Ramos (cell line): ENCODE data around the gene METTL16.

Experiments
- in situ Hi-C: fragments of 300-500 bp; cut with MboI; formaldehyde crosslinking; loops from one replicate; pipeline ENCODE4 v1.14.3; 2022; ENCODE audit warnings: low sequenced_read_pairs; ENCODE audit not compliant: unreplicated experiment

Gene METTL16

DNA sequence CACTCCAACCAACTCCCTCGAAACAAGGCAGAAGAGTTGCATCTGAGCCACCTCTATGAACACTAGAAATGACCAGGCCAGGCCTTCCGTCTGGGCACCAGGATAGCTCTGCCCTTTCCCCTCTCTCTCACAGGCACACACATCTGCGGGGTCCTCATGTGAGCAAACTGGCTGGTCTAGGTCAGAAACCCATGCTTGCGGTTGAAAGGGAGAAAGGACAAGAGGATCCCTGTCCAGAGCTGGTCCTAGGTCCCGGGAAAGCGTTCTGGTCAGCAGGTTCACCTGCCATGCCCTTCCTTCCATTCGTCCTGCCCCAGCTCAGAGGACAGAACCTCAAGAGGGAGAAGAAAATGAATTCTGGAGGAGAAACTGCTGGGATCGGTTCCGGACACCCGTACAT is 113.5 kb downstream of the METTL16 start:
- in situ Hi-C loops, result no loop called here

GRCh38 chr17:2397247-2398171 is 114.2 kb downstream of the METTL16 start:
- in situ Hi-C loops, result no loop called here

DNA sequence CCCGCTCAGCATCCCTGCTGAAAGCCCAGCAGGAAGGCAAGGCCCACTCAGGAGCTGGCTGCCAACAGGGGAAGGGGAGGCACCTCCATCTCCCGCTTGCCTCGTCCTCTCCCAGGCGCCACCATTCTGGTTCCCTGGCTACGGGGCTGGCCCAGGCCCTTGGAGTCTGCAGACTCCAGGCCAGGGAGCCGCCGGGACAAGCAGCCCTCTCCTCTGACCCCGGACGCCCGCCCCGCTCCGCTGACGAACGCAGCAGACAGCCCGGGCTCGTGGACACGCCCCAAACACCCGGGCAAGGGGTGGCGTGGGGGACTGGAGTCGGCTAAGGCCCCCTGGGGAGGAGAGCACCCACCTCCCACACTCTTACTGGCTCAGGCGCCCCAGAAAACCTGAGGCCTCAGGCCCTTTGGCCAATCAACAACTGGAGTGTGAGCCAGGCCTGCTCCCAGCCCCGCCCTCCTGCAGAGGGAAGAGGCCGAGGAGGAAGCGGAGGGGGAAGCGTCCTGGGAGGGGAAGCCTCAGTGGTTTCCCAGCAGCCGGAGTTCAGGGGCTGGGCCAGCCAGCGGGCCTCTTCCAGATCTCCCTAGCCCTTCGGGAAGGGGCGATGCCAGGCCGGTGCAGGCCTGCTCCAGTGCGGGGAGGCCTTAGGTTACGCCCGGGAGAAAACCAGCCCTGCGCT is 115.0 kb downstream of the METTL16 start:
- in situ Hi-C loops, result no loop called here

GRCh38 chr17:2396192-2396567 is 115.5 kb downstream of the METTL16 start:
- in situ Hi-C loops, result no loop called here

GRCh38 chr17:2395258-2396181 is 116.2 kb downstream of the METTL16 start:
- in situ Hi-C loops, result no loop called here

DNA sequence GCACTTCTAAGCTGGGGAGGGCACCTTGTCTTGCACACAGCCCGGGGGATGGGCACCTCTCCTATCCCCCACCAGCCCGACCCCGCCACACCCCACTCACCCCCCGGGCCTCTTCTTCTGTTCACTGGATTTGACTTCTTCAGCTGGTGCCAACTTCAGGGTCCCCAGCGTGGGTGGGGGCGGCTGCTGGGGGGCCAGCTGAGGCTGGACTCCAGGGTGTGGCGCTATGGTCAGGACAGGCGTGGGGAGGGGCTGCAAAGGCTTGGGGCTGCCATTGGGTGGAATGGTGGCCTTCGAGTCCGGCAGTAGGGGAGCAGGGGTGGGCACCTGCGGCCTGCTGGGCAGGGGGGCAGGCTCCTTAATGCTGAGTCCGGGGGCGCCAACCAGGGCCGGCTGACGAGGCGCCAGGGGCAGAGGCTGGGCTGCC is 116.9 kb downstream of the METTL16 start:
- in situ Hi-C loops, result no loop called here

DNA sequence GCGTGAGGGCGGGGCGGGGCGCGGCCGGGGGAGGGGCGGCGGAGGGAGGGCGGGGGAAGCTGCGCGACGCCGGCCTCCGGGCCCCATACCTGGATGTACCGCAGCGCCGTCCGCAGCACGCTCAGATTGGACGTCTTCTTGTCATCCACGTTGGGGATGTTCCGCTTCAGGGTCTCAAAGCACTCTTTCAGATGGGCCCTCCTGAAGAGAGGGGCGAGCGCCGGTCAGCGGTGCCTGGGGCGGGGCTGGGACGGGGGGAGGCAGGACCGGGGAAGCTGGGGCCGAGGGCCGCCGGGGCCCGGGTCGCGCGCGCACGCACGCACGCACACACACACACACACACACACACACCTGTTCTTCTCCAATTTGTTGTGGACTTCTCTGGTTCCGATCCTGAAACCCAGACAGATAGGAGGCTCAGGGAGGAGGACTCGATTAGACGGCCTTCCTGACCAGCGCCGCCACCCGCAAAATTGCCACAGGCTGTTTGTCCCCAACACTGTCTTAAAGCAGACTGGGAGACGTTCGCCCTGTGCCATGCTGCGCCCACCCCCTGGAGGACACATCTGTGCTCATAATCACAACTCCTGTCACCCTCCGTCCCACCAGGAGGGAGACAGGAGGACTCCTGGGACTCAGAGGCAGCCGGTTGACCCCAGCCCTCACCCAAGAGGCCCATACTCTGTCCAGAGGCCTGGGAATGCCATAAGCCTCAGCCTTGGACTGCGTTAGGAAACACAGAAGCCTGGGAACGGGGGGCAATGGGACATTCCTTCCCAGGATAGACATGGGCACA is 117.5 kb downstream of the METTL16 start:
- in situ Hi-C loops, result no loop called here

DNA sequence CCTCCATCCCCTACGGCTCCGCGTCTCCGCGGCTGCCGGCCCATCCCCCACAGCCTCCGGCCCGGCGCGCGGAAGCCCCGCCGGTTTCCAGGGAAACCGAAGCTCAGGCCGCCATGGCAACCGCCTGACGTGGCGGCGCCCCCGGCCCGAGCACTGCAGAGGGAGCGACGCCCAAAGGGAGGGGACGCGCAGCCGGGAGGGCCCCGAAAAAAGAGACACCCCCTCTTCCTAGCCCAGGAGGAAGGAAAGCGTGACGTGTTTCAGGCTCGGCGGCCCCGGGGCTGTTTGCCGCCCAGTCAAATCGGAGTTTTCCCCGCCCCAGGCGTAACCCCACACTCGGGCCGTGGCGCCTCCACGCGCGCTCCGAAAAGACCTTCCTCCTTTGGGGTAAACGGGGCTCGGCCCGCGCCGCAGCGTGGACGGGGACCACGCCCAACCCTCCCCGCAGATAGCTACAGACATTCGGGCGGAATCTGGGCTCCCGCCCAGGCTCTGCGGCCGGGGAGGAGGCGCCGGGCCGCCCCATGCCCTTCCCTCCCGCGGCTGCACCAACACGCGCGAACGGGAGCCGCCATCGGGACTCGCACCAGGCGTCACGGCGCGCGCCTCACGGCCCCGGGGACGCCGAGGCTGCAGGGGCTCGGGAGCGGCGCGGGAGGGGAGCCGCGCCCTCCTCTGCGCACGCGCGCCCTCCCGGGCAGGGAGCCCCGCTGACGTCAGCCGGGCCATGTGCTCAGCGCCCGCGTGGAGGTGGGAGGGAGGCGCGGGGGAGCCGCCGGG is 118.3 kb downstream of the METTL16 start:
- in situ Hi-C loops, result no loop called here

GRCh38 chr17:2392252-2393173 is 119.2 kb downstream of the METTL16 start:
- in situ Hi-C loops, result no loop called here

GRCh38 chr17:2391597-2392251 is 120.0 kb downstream of the METTL16 start:
- in situ Hi-C loops, result no loop called here

- in situ Hi-C loops, result no loop called here
Observed at GRCh38 chr17:2390199-2390836, 121.4 kb downstream of the METTL16 start.

- in situ Hi-C loops, result no loop called here
Observed at GRCh38 chr17:2388683-2389055, 123.0 kb downstream of the METTL16 start.

GRCh38 chr17:2388020-2388682 is 123.5 kb downstream of the METTL16 start:
- in situ Hi-C loops, result no loop called here

DNA sequence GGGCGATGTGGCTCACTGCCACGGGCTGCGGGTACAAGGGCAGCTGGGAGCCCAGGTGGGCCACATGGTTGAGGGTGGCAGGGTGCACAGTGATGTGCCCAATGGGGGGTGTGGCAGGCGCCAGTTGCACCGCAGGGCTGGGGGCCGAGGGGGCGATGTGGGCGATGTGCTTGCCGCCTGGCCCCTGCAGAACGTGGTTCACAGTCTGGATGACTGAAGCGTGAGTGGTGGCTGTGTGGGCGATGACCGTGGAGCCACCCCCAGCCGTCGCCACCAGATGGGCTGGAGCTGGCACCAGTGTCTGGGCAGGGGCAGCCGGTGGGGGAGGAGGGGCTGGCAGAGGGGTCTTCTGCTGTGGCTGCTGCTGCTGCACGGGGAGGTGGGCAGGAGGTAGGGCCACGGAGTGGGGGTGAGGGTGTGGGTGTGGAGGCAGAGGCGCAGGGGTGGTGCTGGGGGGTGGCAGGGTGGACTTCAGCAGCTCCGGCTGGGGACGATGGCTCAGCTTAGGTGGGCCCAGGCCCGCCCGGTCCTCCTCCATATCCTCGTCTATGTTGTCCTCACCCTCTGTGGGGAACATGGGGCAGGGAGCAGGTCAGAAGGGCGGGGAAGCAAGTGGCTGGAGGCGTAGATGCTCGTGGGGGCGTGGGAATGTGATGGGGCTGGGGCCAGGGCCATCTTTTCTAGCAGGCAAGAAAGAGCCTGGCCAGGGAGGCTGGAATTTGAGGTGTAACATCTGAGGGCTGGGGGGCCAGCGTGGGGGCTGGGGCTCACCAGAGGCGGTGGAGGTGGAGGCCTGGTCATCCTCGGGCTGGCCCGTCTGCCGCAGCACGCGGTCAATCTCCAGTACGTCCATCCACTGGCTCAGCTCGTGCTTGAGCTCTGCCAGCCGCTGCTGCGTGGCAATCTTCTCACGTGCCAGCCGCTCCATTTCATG is 124.3 kb downstream of the METTL16 start:
- in situ Hi-C loops, result no loop called here

GRCh38 chr17:2386400-2387085 is 125.1 kb downstream of the METTL16 start:
- in situ Hi-C loops, result no loop called here
